ENCODE results near the gene SUFU.

Gene SUFU

GRCh38 chr10:102619281-102619981, 115.7 kb downstream of the SUFU start:
- DNase-seq (ENCODE audit: low spot score) = no peak

GRCh38 chr10:102620138-102620590, 116.4 kb downstream of the SUFU start:
- DNase-seq (ENCODE audit: low spot score) = no peak

GRCh38 chr10:102620591-102621442, 117.0 kb downstream of the SUFU start:
- no peak for DNase-seq (ENCODE audit: low spot score)

GRCh38 chr10:102621443-102622325, 117.9 kb downstream of the SUFU start:
- DNase-seq (ENCODE audit: low spot score) = no peak

GRCh38 chr10:102624094-102624493, 120.3 kb downstream of the SUFU start:
- DNase-seq (ENCODE audit: low spot score) = no peak

- no peak for DNase-seq (ENCODE audit: low spot score)
Measured at GRCh38 chr10:102624751-102625645, 121.2 kb downstream of the SUFU start.

- DNase-seq (ENCODE audit: low spot score) = no peak
Measured at GRCh38 chr10:102626026-102626685, 122.4 kb downstream of the SUFU start.

GRCh38 chr10:102627291-102627735, 123.5 kb downstream of the SUFU start:
- no peak for DNase-seq (ENCODE audit: low spot score)

GRCh38 chr10:102627736-102628293, 124.0 kb downstream of the SUFU start:
- DNase-seq (ENCODE audit: low spot score) = no peak

GRCh38 chr10:102628451-102628911, 124.7 kb downstream of the SUFU start:
- DNase-seq (ENCODE audit: low spot score) = no peak

GRCh38 chr10:102629661-102630614, 126.2 kb downstream of the SUFU start:
- no peak for DNase-seq (ENCODE audit: low spot score)

- DNase-seq (ENCODE audit: low spot score) = no peak
Measured at GRCh38 chr10:102630663-102631062, 126.9 kb downstream of the SUFU start.

GRCh38 chr10:102631525-102632393, 128.0 kb downstream of the SUFU start:
- DNase-seq (ENCODE audit: low spot score) = no peak

GRCh38 chr10:102632394-102633111, 128.8 kb downstream of the SUFU start:
- DNase-seq (ENCODE audit: low spot score) = no peak

GRCh38 chr10:102633287-102633686, 129.5 kb downstream of the SUFU start:
- no peak for DNase-seq (ENCODE audit: low spot score)

- no peak for DNase-seq (ENCODE audit: low spot score)
Measured at GRCh38 chr10:102633848-102634247, 130.1 kb downstream of the SUFU start.

- no peak for DNase-seq (ENCODE audit: low spot score)
Measured at GRCh38 chr10:102634686-102635085, 130.9 kb downstream of the SUFU start.

All from RKO (cell line).